ENCODE data around the gene FAM151A. TPM values are rescaled to one million over a fixed set of nuclear protein-coding genes. Genes with fewer than 3 reads are reported as not detected.

Gene FAM151A
- total and polyA plus RNA-seq, 12 donors, result 0.11 to 0.85 (median 0.20) TPM; not detected in 8

DNA sequence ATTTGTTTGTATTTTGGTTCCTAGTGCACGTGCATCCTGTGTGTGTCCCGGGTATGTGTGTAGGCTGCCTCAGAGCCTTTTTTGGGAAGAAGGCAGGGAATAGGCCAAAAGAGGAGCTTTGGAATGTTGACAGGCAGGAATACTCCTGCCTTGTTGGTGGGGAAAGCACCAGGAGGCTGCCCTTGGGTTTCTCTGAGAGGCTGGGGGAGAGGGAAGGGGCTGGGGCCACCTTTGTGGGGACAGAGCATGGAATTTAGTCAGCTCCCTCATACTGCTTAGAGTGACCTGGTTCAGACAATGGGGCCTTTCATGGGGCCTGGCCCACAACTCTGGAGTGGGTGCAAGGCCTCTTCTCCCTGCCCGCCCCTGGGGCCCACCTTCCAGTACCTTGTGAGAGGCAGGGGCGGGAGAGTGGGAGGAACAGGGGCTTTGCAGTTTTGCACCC, 44.0 kb downstream of the FAM151A start:
- Histone ChIP-seq H3K4me1 (replicated peaks in 1 of 2) (peaks cover 15 to 21% of the 10 kb centered on the region in 2 donors), H3K4me3 (no peak overlapping the region), H3K36me3 (replicated peaks in 1 of 2) (no peaks in the 10 kb centered on the region), H3K27ac (no peak overlapping the region), H3K27me3 (no peaks in the 10 kb centered on the region), H3K9me3 (replicated peaks in 1 of 3) (no peaks in the 10 kb centered on the region)
- intact Hi-C loops (cut with DNase I), result no loop called here
- TF ChIP-seq POLR2A (IDR thresholded peaks at IDR 0.05), result no peak
- TF ChIP-seq CTCF (IDR thresholded peaks at IDR 0.05), result no peak
- 83 to 88% (median 84%) methylated on average over 4 of the region's 4 CpGs for WGBS, 4 donors
- no peak for DNase-seq

DNA sequence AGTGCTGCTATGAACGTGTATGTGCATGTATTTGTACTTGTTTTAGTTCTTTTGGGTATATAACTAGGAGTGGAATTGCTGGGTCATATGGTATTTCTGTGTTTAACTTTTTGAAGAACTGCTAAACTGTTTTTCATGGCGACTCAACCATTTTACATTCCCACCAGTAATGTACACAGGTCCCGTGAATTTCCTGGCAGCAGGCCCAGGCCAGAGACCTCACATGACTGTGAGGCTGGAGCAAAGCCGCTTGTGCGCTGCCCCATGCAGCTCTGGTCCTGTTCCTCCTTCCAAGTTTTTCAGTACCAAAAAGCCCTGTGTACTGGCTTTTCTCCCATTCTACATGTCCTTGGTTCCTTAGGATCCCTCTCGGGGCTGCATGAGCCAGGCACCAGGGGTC, 45.7 kb downstream of the FAM151A start:
- Histone ChIP-seq H3K4me3 (no peak overlapping the region), H3K27me3 (no peaks in the 10 kb centered on the region), H3K36me3 (replicated peaks in 1 of 2) (no peaks in the 10 kb centered on the region), H3K27ac (peak overlapping the region in 1 of 5 donors; percentile 34), H3K4me1 (replicated peaks in 1 of 2) (peaks cover 15 to 22% of the 10 kb centered on the region in 2 donors), H3K9me3 (replicated peaks in 1 of 3) (no peaks in the 10 kb centered on the region)
- no peak for TF ChIP-seq POLR2A (IDR thresholded peaks at IDR 0.05)
- TF ChIP-seq CTCF (IDR thresholded peaks at IDR 0.05), result no peak
- peak; percentile 67 to 86 (median 78) for DNase-seq
- intact Hi-C loops (cut with DNase I), result no loop called here
- 54 to 73% (median 66%) methylated on average over 6 of the region's 6 CpGs for WGBS, 4 donors

DNA sequence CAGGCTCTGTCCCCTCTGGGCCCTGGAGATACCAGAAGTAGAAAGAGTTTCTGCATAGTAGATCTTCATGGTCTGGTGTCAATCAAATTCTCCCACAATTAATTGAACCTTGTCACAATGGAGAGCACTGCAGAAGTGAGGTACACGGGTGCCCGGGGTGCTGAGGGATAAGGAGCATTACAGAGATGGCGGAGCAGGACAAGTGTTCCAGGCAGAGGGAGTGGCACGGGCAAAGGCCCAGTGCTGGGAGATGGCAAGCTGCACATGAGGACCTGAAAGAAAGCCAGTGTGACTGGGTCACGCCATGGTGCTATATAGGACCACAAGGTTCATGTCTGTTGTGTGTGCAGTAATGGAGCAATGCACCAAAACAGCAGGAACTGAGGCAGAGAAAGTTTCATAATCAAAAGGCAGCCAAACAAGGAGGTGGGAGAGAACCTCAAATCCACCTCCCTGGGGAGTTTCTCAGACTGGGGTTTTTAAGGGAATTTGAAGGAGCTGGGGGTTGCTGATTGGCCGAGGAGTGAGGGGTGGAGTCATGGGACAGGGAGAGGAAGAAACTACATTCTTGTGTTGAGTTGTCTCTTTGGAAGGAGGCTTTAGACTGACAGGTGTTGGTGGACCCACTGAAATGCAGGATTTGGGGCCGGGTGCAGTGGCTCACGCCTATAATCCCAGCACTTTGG, 47.6 kb downstream of the FAM151A start:
- no peaks in the 10 kb centered on the region for H3K36me3 ChIP-seq (replicated peaks in 1 of 2)
- H3K9me3 ChIP-seq (replicated peaks in 1 of 3), result no peaks in the 10 kb centered on the region
- no peak for TF ChIP-seq POLR2A (IDR thresholded peaks at IDR 0.05)
- no peak for TF ChIP-seq CTCF (IDR thresholded peaks at IDR 0.05)
- no peak overlapping the region for H3K4me3 ChIP-seq
- DNase-seq, result no peak
- no peaks in the 10 kb centered on the region for H3K27me3 ChIP-seq
- H3K4me1 ChIP-seq (replicated peaks in 1 of 2), result peaks cover under 1 to 26% of the 10 kb centered on the region in 2 donors
- no peak overlapping the region for H3K27ac ChIP-seq
- intact Hi-C loops (cut with DNase I), result no loop called here
- WGBS, 4 donors, result 89 to 95% (median 93%) methylated on average over 8 of the region's 8 CpGs

DNA sequence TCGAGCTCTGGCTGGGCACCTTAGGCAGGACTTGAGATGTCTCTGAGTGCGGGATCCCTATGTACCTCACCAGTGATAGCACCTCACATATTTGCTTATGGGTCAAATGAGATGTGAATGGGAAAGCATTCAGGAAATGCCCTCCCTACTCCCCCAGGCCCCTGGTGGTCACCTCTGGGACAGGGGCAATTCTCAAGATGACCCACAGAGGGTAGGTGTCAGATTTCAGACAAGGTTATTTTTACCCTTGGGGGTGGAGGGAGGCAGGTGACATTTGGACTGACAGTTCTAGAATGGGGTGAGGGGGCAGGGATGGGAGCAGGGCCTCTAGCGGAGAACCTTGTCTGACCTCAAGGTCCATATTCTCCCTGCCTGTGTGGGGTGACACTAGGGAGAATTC, 48.2 kb downstream of the FAM151A start:
- H3K9me3 ChIP-seq (replicated peaks in 1 of 3), result no peaks in the 10 kb centered on the region
- intact Hi-C loops (cut with DNase I), result no loop called here
- TF ChIP-seq POLR2A (IDR thresholded peaks at IDR 0.05) (no peak), CTCF (IDR thresholded peaks at IDR 0.05) (no peak)
- H3K27ac ChIP-seq, result no peak overlapping the region
- H3K36me3 ChIP-seq (replicated peaks in 1 of 2), result no peaks in the 10 kb centered on the region
- peaks cover 0 to 24% of the 10 kb centered on the region in 2 donors for H3K4me1 ChIP-seq (replicated peaks in 1 of 2)
- H3K4me3 ChIP-seq, result no peak overlapping the region
- DNase-seq, result no peak
- 76 to 100% (median 91%) methylated on average over 2 to 3 of the region's 3 CpGs for WGBS, 4 donors
- no peaks in the 10 kb centered on the region for H3K27me3 ChIP-seq

Measured in adrenal gland (tissue), 12 donors.